Thyroid gland (tissue), 4 donors: Measurements from ENCODE around the gene PGM2.

Source experiments
- CTCF ChIP-seq, 6 experiments: fragments of 200-600 bp in 3 of 6; fragments of 450-650 bp in 3 of 6; sonication (generic) in 3 of 6; IDR thresholded peaks; one replicate each; pipeline ENCODE4 v1.5.1; 2016 to 2019; ENCODE audit warnings: antibody characterized with exemption in 6 of 6, mild to moderate bottlenecking in 2 of 6, inconsistent platforms in 1 of 6, moderate library complexity in 1 of 6
- POLR2A ChIP-seq, 2 donors: fragments of 450-650 bp; IDR thresholded peaks; one replicate each; pipeline ENCODE4 v1.6.1; 2017; ENCODE audit warnings: antibody characterized with exemption in 2 of 2, mild to moderate bottlenecking in 2 of 2, moderate library complexity in 1 of 2

- TF ChIP-seq CTCF (IDR thresholded peaks at IDR 0.05) (no peak), POLR2A (IDR thresholded peaks at IDR 0.05) (no peak)
Measured at GRCh38 chr4:37852376-37852775, 25.9 kb downstream of the PGM2 start.
